ENCODE measurements around the gene C17orf113. TPM values are rescaled to one million over a fixed set of nuclear protein-coding genes. Genes with fewer than 3 reads are reported as not detected.

The C17orf113 gene
- total RNA-seq, 1 donor, result under 0.01 TPM

DNA sequence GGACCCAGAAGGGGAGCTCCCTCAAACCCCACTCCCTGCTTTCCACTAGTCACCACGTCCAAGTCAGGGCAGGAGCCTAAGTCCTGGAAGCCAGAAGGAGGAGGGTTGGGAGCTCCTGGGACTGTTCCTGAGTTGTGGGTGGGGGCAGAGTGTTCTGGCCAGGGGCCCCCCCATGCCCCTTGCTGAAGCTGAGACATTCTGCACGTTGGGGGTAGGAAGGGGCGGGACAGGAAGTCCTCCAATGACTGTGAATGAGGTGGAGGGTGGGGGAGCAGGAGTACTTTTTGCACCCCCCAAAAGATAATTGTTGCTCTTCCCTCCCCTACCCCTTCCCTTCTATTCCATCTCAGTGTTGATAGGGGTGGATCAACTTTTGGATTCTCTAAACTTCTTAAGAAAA, 21.4 kb upstream of the C17orf113 start:
- Histone ChIP-seq H3K4me1 (ENCODE audit: insufficient read depth, low read length) (no peaks in the 10 kb centered on the region), H3K36me3 (ENCODE audit: insufficient read depth, low read length) (no peaks in the 10 kb centered on the region), H3K9me3 (ENCODE audit: low read depth, low read length) (no peaks in the 10 kb centered on the region), H3K27ac (ENCODE audit: low read depth, low read length) (no peak overlapping the region), H3K79me2 (ENCODE audit: insufficient read depth, low read length) (no peaks in the 10 kb centered on the region), H3K4me2 (ENCODE audit: insufficient read depth, low read length) (no peak overlapping the region), H3K27me3 (ENCODE audit: insufficient read depth, low read length) (peaks cover 43% of the 10 kb centered on the region), H3K4me3 (ENCODE audit: insufficient read depth, low read length) (no peak overlapping the region), H4K20me1 (ENCODE audit: insufficient read depth, low read length) (no peaks in the 10 kb centered on the region), H2AFZ (ENCODE audit: low read length) (no peak overlapping the region)
- TF ChIP-seq, protein P1, sequence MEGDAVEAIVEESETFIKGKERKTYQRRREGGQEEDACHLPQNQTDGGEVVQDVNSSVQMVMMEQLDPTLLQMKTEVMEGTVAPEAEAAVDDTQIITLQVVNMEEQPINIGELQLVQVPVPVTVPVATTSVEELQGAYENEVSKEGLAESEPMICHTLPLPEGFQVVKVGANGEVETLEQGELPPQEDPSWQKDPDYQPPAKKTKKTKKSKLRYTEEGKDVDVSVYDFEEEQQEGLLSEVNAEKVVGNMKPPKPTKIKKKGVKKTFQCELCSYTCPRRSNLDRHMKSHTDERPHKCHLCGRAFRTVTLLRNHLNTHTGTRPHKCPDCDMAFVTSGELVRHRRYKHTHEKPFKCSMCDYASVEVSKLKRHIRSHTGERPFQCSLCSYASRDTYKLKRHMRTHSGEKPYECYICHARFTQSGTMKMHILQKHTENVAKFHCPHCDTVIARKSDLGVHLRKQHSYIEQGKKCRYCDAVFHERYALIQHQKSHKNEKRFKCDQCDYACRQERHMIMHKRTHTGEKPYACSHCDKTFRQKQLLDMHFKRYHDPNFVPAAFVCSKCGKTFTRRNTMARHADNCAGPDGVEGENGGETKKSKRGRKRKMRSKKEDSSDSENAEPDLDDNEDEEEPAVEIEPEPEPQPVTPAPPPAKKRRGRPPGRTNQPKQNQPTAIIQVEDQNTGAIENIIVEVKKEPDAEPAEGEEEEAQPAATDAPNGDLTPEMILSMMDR (IDR thresholded peaks at IDR 0.05; ENCODE audit: extremely low read depth, low read depth, low read length), result no peak
- DNase-seq (ENCODE audit: insufficient read length, low spot score, missing footprints), result no peak

DNA sequence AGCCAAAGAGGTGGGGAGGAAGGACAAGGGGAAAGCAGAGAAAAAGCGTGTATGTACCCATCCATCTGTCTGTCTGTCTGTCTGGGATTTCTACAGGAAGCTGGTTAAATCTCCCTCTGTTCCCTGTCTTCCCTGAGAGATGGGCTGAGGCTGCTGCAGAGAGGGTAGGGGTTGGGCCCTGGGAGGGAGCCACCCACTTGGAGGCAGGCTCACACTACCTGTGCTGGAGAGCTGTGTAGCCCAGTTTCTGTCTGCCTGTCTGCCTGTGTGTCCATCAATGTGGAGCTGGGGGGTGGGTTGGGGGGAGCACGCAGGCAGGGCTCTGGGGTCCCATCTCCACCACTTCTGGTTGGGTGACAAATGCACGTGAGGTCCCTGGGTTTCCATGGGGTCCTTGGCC, 18.6 kb upstream of the C17orf113 start:
- no peak overlapping the region for H3K4me3 ChIP-seq (ENCODE audit: insufficient read depth, low read length)

DNA sequence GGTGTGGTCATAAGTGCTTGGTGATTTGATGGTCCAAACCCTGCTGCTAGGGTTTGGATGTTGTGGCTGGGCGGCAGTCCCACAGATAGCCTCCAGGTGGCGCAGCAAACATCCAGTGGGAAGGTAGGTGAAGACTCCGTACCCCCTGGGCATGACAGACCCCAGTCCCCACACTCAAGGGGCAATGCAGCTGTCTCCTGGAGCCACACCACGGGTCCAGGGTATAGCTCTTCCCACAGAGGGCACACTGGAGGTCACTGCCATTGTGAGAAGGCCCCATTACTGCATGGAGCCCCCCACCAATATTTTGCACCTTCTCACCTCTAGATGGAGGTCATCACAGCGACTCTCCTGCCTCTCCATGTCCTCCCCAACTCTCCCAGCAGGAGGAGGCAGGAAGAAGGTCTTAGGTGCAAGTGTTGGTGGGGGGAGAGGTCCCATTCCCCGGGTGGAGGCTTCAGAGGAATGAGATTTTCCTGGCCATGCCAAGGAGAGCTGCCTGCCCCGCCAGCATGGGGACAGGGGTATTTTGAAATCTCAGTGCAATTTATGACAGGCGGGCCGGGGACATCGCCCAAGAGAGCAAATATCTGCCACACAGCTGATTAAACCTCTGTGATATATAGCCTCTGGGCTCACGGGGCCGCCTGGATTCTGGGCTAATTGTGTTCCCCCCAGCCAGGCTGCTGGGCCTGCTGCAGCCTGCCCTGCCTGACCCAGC, 17.1 kb upstream of the C17orf113 start:
- H3K4me1 ChIP-seq (ENCODE audit: insufficient read depth, low read length), result no peaks in the 10 kb centered on the region
- TF ChIP-seq, protein P1 (IDR thresholded peaks at IDR 0.05; ENCODE audit: extremely low read depth, low read depth, low read length), result peak; percentile 87
- H4K20me1 ChIP-seq (ENCODE audit: insufficient read depth, low read length), result no peaks in the 10 kb centered on the region
- H2AFZ ChIP-seq (ENCODE audit: low read length), result no peak overlapping the region
- H3K4me3 ChIP-seq (ENCODE audit: insufficient read depth, low read length), result no peak overlapping the region
- no peaks in the 10 kb centered on the region for H3K9me3 ChIP-seq (ENCODE audit: low read depth, low read length)
- no peaks in the 10 kb centered on the region for H3K36me3 ChIP-seq (ENCODE audit: insufficient read depth, low read length)
- H3K27ac ChIP-seq (ENCODE audit: low read depth, low read length), result no peak overlapping the region
- peak; percentile 95 for DNase-seq (ENCODE audit: insufficient read length, low spot score, missing footprints)
- peaks cover 32% of the 10 kb centered on the region for H3K27me3 ChIP-seq (ENCODE audit: insufficient read depth, low read length)
- H3K79me2 ChIP-seq (ENCODE audit: insufficient read depth, low read length), result no peaks in the 10 kb centered on the region
- no peak overlapping the region for H3K4me2 ChIP-seq (ENCODE audit: insufficient read depth, low read length)

More for the DNA sequence above, 18.6 kb upstream of the C17orf113 start:
- Histone ChIP-seq H2AFZ (ENCODE audit: low read length) (no peak overlapping the region), H3K79me2 (ENCODE audit: insufficient read depth, low read length) (no peaks in the 10 kb centered on the region), H3K9me3 (ENCODE audit: low read depth, low read length) (no peaks in the 10 kb centered on the region), H3K27ac (ENCODE audit: low read depth, low read length) (no peak overlapping the region), H3K27me3 (ENCODE audit: insufficient read depth, low read length) (peaks cover 46% of the 10 kb centered on the region), H3K4me1 (ENCODE audit: insufficient read depth, low read length) (no peaks in the 10 kb centered on the region), H4K20me1 (ENCODE audit: insufficient read depth, low read length) (no peaks in the 10 kb centered on the region), H3K4me2 (ENCODE audit: insufficient read depth, low read length) (no peak overlapping the region), H3K36me3 (ENCODE audit: insufficient read depth, low read length) (no peaks in the 10 kb centered on the region)
- no peak for DNase-seq (ENCODE audit: insufficient read length, low spot score, missing footprints)
- TF ChIP-seq, protein P1 (IDR thresholded peaks at IDR 0.05; ENCODE audit: extremely low read depth, low read depth, low read length), result no peak

DNA sequence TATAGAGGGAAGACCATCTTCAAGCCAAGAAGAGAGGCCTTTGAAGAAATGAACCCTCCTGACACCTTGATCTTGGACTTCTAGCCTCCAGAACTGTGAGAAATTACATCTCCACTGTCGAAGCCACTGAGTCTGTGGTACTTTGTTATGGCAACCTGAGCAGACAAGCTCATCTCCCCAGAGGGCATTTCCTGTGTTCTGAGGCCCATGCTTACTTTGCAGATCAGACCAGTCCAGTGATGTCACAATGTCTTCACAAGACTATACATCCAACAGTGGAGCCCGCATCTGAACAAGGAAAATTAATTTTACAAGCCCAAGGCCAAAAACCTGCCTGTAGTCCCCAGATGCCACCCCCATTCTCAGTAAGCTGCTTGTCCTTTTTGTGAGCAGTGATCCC, 14.8 kb upstream of the C17orf113 start:
- H3K36me3 ChIP-seq (ENCODE audit: insufficient read depth, low read length), result no peaks in the 10 kb centered on the region
- H3K27me3 ChIP-seq (ENCODE audit: insufficient read depth, low read length), result peaks cover 13% of the 10 kb centered on the region
- H2AFZ ChIP-seq (ENCODE audit: low read length), result no peak overlapping the region
- H3K4me1 ChIP-seq (ENCODE audit: insufficient read depth, low read length), result no peaks in the 10 kb centered on the region
- H3K79me2 ChIP-seq (ENCODE audit: insufficient read depth, low read length), result no peaks in the 10 kb centered on the region
- H3K9me3 ChIP-seq (ENCODE audit: low read depth, low read length), result no peaks in the 10 kb centered on the region
- no peak for DNase-seq (ENCODE audit: insufficient read length, low spot score, missing footprints)
- H3K4me2 ChIP-seq (ENCODE audit: insufficient read depth, low read length), result no peak overlapping the region
- no peaks in the 10 kb centered on the region for H4K20me1 ChIP-seq (ENCODE audit: insufficient read depth, low read length)
- no peak overlapping the region for H3K27ac ChIP-seq (ENCODE audit: low read depth, low read length)
- H3K4me3 ChIP-seq (ENCODE audit: insufficient read depth, low read length), result no peak overlapping the region
- TF ChIP-seq, protein P1 (IDR thresholded peaks at IDR 0.05; ENCODE audit: extremely low read depth, low read depth, low read length), result no peak
